Urothelium cell line (cell line): ENCODE measurements around the gene GAS7.

ENCODE experiments used
- DNase-seq: peaks from one replicate; pipeline ENCODE4 v3.0.0; 2011; ENCODE audit warnings: low spot score, mixed read lengths
- FAIRE-seq: peaks from 2 replicates; lab custom pipeline; 2011; peaks lifted over from hg19 to GRCh38; lab: Jason Lieb, UNC

GAS7 gene

DNA sequence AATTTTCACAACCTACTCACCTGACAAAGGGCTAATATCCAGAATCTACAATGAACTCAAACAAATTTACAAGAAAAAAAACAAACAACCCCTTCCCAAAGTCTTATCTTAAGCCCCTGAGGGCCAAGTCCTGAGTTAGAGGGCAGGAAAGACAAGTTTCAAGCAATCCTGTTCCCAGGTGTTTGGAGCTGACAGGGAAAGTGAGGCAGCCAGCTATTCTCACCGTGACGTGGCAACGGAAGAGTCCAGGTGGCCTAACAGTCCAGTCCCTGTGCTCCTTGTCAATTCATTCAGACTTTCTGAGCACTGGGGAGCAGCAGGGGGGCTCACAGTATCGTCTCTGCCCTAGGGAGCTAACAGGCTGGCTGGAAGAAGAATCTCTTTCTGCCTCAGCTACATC lies 203.6 kb downstream of the GAS7 start:
- no peak for DNase-seq
- no peak for FAIRE-seq

DNA sequence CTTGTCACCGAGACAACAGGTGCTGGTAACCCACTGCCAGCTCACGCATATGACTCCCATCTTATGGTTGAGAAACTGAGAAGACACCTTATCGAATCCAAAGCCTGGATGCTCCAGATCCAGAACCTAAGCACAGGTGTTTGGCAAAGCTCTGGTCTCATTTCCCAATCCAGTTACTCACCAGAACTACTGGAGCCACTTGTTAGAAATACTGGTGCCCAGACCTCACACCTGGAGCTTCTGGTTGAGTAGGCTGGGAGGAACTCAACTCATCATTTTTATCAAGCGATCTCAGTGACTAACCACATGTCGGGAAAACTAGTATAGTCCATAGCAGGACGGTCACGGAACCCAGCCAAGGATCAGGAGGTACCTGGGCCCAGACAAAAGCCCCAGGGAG lies 206.6 kb downstream of the GAS7 start:
- DNase-seq (no peak), FAIRE-seq (no peak)

DNA sequence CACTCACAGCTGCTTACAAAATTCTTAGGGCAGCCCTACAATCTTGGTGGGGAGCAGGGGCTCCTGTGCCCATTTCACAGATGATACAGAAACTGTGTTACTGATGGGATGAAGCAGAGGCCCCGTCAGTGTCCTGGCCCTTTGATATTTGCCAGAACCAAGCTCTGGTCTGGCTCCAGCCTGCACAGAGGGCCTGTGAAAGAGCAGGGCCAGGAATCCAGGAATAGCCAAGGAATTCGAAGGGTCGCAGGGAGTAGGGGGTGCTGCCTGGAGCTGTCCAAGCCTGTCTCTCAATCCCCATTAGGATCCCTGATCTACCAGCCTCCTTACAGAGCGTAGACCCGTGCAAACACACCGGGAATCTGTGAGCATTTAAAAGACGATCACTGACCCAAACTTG lies 207.1 kb downstream of the GAS7 start:
- DNase-seq (no peak), FAIRE-seq (no peak)

DNA sequence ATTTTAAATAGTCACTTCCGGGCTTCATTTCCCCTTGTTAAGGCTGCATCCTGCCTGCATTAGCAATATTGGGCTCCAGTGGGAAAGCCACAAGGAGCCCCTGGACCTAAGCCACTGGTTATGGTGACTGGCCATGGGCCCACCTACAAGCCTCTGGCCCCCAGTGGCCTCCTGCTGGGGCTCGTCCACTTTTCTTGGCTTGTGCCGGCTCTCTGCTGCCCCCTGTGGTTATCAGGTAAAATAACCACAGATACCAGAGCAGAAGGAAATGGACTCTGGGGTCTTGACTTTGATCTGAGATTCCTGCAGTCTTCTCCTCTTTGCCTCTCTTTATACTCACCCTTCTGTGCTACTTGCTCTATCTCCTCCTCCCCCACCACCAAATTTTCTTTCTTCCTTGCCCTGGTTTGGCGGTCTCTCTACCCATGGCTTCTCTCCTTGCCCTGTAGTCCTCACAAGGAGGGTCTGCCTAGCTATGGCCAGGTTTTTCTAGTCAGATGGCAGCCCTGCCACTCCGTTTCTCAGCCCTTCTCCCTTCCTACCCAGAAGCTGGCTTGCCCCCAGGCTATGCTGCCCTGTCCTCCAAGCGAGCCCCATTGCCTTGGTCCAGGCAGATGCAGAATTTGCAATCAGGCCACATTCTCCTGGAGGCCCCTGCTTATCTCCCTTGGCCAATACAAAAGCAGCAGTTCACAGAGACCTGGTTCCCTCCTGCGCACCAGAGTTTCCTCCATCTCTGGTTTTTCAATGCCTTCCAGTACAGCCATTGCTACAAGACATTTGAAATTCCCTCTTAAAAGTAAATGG lies 210.4 kb downstream of the GAS7 start:
- no peak for FAIRE-seq
- peak; percentile 28 for DNase-seq

DNA sequence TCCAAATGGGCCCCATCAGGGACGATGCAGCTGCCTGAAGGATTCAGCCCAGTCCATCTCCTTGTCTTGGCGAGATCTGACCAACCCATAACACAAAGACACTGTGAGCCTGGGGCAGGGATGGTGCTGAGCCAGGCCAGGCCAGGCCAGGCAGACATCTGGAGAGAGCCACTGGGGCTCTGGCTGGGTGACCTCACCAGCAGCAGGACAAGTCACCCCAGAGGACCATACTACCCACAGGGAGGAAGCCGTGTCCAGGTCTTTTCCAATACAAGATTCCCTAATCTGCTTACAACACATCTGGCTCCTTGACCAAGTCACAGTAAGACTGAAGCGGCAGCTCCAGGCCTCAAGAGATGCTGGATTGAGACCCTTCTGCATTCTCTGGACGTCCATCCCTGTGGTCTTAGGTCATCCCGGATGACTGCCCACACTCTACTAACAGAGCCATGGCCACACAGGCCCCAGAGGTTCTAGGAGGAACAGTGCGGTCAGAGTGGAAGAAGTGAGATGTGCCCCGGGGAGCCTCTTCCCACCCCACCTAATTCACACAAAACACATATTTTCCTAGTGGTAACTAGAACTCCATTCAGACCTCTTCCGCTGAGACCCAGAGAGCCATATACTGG lies 211.5 kb downstream of the GAS7 start:
- DNase-seq, result no peak
- no peak for FAIRE-seq

DNA sequence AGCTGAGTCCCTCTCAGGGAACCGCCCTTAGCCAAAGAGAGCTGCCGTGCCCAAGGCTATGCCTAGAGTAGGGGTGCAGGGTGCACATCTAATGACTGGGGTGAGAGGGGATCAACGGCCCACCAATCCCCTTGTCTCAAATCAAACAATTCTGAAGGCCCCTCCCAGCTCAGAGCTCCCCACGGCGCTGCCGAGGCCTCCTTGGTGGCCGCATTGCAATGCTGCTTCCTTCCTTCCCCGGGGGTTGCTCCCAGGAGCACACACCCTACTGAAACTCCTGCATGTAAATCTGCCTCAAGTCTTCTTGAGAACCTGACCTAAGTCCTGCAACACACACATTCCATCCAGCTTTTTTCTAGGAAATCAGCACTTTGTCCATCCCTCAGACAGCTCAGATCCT lies 212.8 kb downstream of the GAS7 start:
- DNase-seq (no peak), FAIRE-seq (no peak)

DNA sequence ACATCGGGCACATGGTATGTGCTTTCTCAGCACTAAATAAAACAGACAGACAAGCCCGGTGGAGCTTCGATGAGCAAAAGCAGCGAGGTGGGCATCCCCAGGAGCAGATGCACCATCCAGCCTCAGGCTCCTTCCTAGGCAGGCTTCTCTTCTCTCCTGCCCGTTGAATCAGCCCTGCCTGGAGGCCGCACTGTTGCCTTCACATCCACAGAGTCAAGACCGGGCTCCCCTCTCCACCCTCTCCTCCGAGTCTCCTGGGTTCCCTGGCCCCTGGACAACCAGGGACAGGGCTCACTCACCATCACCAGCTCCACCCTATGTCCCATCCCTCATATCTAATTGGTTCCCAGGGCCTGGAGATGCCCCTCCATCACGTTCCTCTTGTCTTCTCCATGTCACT lies 213.6 kb downstream of the GAS7 start:
- FAIRE-seq (no peak), DNase-seq (no peak)

DNA sequence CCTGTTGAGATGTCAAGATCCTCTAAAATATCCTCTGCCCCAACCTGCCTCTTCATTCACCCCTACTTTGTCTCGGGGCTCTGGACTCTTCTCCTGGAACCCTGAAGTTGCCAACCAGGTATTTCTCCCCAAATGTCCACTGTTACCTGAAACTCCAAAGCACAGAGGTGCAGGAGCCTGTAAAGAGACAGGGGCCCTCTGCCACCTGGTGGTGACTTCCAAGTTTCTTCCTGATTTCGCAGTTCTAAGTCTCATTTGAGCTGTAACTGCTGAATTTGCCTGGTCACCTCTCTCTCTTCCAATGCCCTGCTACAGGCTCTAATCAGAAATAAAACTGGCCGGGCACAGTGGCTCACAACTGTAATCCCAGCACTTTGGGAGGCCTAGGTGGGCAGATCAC lies 216.2 kb downstream of the GAS7 start:
- FAIRE-seq, result no peak
- DNase-seq, result no peak

DNA sequence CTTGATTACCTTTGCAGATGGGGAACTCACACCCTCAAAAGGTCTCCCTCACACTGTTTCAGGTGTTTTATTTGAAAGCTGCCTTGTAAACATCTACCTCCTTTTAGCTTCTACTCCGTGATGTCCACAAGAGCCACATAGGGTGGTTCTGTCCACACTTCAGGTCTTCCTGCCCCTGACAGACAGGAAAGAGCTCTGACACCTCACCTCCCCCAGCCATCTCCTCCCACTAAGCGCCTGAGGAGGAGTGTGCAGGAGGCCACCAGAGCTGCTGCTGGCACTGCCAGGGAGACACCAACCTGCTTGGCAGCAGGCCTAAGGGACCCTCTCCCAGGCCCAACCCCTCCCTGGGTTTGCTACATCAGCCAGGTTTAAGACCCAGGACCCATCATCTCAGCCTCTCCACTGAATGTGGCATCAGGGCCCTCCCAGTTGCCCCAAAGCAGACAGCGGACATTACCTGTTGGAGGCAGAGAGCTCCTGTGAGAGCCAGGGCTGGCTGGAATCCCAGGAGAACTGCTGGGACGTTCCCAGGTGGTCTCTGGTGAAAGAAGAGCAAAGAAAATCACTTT lies 217.0 kb downstream of the GAS7 start:
- DNase-seq (no peak), FAIRE-seq (no peak)

DNA sequence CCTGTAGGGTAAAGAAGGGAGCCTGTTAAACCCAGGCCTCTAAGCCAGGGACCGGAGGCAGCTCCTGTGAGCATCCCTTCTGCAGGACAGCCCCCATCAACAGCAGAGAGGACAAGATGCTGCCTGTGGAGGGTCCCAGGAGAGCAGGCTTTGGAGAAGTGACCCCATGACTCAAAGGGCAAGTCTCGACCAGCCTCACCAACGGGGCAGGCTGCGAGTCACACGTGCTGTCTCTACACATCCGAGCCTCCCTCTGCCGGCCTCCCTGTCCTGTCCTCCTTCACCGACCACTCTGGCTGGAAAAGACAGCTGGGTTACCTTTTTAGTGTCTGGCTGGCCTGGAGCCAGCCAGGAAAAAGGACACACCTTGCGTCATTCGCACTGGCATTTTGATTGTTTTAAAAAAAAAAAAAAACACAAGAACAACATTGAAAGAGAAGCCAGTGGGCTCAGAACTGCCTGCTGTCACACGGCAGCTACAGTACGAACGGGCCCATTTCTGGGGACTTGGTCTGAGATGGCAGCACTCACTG lies 218.9 kb downstream of the GAS7 start:
- FAIRE-seq, result no peak

DNA sequence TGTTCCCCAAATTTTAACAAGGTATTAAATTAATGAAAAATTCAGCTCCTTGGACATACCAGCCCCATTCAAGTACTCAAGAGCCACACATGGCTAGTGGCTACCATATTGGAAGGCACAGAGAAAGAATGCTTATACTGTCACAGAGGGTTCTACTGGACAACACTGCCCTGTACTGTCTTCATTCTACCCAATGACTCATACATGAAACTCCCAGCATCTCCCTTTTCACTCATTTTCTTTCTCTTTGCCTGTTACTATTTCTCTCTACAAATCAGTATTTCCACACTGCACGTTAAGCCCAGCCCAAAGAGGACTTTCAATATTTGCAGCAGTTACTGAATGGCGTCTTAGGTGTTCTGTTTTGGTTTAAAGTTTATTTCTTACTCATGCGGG lies 221.2 kb downstream of the GAS7 start:
- DNase-seq (no peak), FAIRE-seq (no peak)

More for the DNA sequence above, 218.9 kb downstream of the GAS7 start:
- peak; percentile 12 for DNase-seq

DNA sequence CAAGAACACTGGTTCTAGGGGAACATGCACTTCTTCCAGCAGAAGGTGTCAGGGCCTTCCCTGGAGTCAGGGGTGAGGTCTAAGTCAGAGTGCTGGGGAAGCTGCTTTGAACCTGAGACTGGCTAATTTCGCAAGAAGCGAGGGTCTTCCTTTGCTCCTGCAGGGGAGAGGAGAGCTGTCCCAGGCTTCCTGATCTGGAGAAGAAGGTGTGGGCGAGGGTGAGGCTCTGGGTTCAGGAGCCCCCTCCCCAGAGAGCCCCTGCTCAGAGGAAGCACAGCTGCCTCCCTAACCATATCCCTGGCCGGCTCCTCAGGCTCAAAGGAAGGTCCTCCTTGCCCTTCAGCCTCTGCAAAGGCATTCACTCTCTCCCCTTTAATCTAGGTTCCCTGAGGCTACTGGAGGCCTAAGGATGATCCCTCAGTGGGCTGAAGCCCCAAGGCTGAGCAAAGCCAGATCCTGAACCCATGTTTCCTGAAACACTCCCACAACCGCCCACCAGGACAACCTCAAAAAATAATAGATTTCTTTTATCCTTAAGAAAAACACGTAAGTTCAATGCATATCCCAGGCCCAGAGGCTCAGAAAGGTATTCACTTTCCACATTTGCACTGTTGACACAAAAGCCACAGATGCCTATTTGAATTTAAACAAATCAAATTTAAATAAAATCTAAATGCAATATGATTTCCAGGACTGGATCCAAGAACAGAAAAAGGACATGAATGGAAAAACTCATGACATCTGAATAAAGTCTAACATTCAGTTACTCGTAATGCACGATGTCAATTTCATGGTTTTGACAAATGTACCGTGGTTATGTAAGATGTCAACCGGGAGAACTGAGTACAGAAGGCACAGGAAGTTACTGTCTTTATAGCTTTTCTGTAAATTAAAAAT lies 221.9 kb downstream of the GAS7 start:
- FAIRE-seq, result no peak

DNA sequence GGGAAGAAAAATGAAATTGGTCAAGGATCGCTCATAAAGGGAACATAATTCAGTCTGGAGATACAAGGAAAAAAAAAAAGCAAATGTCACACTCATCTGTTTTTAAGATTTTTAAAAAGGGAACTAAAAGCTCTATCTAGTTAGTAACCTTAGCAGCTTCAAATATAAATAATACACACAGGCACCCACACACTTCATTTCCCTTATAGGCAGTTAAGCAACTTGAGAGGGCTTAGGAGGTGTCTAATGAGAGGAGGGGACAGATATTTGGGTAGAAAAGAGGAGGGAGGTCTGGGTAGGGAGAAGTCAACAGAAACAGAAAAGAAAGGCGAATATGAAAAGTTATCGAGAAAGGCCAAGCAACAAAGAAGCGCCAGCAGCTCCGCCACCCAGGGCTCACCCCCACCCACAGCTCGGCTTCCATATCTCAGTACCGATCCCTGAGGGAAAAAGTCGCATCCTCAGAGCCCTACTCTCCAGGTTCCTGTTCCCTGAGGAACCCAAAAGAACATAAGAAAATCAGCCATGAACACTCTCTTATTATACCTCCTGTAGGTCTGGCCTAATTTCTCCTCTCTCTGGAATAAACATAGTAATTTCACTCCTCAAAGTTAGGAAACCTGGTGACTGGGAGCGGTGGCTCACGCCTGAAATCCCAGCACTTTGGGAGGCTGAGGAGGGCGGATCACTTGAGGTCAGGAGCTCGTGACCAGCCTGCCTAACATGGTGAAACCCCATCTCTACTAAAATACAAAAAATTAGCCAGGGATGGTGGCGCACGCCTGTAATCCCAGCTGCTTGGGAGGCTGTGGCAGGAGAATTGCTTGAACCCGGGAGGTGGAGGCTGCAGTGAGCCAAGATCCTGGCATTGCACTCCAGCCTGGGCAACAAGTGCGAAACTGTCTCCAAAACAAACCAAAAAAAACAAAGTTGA lies 223.7 kb downstream of the GAS7 start:
- FAIRE-seq (no peak), DNase-seq (no peak)

More for the DNA sequence above, 221.9 kb downstream of the GAS7 start:
- no peak for DNase-seq

DNA sequence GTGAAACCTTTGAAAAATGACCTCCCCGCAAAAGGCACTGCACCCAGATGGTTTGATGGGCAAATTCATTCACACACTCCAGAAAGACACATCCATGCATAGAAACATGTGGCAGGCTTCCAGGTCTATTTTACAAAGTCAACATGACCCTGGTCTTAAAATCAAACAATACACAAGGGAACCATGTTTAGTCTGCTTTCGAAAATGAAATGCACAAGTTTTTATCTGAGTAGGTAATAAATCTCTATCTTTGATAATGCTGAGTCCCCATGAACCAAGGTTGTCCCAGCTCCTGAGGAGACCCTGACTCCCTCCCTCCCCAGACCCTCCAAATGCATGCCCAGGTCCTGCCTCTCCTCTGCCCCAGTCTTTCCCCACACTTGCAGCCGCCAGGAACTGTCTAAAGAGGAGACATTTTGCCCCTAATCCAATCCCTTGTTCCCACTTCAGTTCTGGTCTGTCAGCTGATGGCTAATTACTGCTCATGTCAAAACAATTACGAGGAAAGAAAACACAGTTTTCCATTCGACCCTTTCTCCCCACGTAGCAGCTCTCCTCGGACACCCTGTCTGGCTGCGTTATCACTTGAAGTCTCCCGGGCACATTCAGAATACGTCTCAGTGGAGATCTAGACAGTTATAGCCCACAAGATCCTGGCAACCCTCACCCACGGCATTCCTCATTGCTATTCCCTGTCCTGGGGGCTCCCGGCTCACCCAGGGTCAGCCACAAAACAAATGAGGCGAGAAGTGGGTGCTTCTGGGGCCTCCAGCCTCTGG lies 224.5 kb downstream of the GAS7 start:
- no peak for FAIRE-seq
- DNase-seq, result no peak

DNA sequence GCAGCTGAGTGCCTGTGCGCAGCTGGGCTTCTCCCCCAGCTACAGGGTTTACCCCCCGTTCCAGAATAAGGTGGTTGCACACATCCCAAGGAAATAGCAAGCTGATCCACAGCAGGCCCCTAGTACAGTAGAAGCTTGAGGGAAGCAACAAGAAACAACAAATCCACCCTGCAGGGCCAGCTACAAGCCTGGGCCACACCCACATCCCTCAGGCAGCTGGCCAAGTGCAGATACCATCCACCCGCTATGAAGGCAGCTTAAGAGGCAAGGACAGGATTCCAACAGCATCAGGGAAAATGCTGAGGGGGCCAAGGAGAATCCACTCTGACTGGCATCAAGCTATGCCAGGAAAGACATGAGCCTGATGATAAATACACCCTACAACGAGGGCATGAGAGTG lies 226.4 kb downstream of the GAS7 start:
- no peak for FAIRE-seq
- peak; percentile 56 for DNase-seq

DNA sequence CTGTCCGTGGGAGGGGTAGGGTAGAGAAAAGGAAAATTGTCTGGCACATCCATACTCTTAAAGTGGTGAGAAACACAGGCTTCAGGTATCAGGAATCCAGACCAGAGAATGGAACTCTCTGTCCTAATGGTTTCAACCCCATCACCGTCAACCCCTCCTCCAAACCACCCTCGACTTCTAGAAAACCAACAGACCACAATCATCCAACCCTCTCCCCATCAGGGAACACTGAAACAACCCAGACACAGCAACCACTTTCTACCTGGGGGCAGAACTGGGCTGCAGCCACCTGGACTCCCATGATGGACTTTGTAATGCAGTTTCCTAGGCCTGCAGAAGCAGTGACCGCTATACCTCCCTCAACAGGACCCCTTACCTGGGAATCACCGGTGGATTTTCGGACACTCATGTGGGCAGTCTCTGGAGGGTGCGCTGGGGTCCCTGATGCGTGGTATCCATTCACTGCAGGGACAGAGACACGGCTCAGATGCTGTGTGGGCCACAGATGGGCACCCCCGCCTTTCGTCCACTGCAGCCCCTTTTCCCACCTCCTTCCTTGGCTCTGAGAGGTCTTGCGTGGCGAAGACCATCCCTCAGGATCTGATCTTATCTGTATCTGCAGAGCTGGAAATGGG lies 229.0 kb downstream of the GAS7 start:
- DNase-seq (no peak), FAIRE-seq (no peak)

DNA sequence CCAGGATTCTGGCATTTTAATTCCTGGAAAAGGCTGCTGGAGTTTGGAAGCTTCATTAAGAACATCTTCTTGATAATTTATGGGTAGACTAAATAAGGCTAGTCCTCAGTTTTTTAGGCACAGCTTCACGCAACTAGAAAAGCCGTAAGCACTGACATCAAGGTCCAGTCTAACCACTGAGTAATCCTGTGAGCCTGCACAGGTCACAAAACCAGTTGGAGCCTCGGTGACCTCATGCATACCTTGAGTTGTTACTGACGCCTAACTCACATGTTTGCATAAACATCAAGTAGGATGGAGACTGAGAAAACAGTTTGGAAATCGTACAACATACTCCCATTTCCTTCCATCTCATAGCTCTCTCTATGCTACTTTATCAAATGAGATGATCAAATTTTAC lies 229.5 kb downstream of the GAS7 start:
- FAIRE-seq, result no peak
- no peak for DNase-seq

DNA sequence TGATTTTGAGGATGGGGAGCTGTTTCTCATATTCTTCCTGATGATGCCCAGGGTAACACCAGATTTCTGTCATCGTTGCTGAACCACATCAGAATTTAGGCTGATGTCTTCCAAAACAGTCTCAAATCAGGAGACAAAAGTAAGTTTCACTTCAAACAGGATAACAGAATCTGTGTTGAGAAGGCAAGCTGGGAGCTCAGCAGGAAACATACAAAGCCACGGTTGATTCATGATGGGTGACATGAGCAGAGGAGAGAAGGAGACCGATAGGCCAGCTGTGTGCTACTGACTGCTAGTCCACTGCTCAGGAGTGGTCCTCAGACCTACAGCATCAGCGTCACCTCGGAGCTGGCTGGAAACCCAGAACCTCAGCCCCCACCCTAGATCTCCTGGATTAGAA lies 230.4 kb downstream of the GAS7 start:
- DNase-seq, result no peak
- FAIRE-seq, result no peak
